CD4-positive, alpha-beta T cell treated with Interleukin-4 for 4 hours (primary cell): ENCODE data around the gene RAB14.

Experiments
- DNase-seq: peaks from one replicate; pipeline ENCODE4 v3.0.0-alpha.2; 2020

Gene RAB14

DNA sequence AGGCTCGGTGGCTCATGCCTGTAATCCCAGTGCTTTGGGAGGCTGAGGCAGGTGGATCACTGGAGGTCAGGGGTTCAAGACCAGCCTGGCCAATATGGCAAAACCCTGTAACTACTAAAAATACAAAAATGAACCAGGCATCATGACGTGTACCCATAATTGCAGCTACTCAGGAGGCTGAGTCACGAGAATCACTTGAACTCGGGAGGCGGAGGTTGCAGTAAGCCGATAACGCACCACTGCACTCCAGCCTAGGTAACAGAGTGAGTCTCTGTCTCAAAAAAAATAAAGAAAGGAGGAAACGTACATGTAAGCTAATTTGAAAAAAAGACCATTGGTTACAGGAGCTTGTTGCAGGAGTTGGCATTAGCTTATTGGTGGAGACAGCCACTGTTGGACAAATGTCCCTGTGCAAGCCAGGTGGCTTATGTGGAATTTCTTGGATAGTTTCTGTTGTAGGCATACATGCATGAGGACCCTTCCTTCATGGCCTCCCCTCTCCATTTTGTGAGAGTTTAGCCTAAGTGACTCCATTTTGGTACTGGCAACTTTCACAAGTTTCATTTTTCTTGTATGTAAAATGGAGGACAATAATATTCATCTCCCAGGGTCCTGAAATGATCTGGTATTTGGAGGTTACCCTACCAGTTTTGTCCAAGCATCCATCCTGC is 16.8 kb upstream of the RAB14 start:
- no peak for DNase-seq

DNA sequence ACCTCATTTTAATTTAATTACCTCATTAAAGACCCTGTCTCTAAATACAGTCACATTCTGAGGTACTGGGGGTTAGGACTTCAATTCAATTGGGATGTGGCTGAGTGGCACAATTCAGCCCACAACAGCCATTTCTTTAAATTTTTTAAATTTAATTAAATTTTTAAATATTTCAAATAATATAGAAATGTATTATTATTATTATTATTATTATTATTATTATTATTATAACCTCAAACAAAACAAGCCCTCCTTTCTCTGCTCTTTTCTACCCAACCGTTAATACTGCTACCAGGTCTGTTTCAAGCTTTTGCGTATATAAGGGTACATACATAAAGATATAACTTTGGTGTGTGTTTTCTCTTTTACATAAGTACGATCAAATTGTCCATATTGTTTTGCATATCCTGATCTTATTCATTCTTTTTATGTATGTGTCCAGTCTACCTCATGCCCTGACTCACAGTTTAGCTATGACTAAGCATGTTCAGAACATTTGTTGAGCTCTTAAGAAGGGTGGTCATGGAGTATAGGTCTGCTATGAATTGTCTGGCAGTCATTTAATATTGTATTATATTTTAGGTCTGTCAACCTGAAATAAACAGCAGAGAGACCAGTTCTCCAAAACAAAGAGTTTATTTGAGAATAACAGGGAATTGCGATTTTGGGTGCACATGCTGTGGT is 16.1 kb upstream of the RAB14 start:
- no peak for DNase-seq

DNA sequence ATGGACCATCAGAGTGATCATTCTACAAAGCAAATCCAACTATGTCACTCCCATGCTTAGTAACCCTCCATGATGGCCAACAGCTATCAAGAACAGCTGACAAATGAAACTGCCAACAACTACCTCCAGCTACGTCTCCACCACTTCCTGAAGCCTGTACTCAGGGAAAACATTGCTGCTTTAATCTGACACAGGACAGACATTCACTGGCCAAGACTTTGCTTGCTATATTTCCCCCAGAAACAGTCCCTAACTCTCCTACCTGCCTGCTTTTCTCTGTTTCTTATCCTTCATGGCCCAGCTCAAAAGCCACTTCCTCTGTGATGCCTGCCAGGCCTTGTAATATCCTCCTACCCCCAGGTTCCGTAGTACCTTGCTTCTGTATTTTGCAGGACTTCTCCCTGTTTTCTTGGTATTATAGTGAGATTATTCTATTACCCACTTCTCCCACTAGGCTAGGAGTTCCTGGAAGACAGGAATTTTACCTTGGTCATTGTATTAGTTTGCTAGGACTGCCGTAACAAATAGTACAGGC is 14.7 kb upstream of the RAB14 start:
- no peak for DNase-seq

DNA sequence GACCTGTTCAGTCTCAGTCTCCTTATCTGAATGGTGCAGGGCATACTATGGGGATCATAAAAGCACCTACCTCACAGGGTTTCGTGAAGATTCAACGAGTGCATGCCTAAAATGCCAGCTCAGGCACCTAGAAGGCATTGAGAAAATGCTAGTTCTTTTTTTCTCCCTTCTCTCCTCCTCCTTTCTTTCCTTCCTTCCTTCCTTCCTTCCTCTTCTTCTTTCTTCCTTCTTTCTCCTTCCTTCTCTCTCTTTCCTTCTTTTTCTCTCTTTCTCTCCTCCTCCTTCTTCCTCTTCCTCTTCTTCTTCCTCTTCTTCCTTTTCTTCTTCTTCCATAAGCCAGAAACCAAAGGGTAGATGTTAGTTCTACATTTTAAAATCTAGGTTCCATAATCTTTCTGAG is 12.3 kb upstream of the RAB14 start:
- DNase-seq = no peak

DNA sequence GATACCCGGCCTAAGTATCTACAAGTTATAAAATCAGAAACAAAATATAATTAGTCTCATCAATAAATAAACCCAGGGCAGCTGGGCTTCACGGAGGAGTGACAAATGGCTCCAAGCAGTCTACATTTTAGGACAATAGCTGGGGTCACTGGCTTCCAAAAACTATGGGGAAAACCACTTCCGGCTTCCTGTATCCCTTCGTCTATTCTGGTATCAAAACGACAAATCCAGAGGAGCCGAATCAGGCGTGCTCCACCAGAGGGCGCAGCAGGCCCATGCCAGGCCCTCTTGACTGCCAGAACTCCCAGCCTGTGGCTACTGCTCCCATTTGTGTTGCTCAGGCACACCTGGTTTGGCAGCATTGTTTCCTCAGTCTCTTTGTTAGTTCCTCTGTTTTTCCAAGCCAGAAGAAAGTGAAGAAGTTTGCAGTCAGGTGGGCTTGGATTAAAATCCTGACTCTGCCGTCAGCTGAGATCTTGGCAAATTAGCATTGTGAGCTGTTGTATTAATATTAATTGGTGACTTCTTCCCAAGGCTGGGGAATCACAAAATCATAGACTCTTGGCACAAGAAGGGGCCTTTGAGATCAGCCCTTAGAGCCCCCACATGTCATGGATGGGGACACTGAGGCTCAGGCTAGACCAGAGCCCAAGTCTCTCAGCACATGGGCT is 11.6 kb upstream of the RAB14 start:
- peak; percentile 62 for DNase-seq

DNA sequence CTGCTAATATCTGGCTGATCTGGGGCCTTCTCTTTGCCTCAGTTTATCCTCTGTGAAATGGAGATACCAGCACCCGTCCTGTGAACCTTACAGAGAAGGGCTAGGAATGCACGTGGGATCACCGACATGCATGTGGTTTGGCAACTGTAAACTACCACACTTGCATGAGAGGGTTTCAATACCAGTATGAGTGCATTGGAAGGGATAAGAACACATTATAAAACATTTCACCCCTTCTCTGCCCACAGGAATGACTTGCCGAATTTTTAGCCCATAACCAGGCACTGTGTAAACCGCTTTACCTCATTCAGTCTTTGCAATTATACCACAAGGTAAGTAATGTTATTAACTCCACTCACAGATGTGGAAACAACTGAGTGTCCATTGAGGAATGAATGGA is 8.9 kb upstream of the RAB14 start:
- DNase-seq = no peak

DNA sequence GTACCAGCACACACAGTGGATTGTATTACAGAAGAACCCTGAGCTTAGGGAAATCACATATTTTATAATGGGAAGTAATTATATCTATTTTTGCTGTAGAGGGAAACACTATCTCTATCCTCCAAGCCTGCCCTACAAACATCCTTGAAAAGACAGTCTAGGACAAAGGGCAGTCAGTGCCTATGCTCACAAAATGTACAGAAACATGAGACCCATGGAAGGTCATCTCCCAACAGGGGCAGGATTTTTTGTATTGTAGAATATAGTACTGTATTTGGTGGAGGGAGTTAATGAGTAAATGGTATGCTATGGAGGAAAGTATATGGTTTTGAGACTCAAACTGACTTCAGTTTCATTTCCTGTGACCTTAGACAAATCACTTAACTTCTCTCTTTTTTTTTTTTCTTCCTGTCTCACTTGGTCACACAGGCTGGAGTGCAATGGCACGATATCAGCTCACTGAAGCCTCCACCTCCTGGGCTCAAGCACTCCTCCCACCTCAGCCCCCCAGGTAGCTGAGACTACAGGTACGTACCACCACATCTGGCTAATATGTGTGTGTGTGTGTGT is 5.8 kb upstream of the RAB14 start:
- no peak for DNase-seq

DNA sequence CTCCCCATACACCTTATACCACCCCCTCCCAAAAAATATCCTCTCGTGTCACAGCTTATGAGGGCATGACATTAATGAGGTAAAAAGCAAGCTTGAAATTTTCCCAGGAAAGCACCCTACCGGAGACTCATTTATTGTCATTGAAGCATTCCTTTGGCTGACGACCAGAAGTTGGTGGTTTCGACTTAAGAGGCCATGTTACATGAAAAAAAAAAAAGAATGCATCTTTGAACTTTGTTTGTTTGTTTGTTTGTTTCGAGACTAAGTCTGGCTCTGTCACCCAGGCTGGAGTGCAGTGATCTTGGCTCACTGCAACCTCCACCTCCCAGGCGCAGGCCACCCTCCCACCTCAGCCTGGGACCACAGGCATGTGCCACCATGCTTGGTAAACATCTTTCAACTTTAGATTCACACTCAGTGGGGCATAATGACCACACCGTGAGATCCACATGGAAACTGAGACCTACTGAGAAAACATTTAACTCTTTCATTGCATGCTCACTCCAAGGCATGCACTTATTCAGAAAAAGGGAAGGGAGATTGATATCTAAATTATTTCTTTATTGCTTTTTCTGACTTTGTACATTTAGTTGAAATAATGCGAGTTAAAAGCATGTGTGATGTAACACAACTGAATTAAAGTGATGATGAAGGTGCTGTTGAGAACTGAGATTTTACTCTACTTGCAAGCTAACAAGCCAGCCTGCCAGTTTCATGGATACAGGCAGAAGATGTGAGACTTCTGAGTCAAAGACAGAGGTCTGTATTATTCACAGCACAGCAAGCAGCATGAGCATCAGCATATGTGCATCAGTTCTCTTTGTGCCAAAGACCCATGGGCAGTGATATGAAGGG is 5.1 kb upstream of the RAB14 start:
- DNase-seq = no peak

DNA sequence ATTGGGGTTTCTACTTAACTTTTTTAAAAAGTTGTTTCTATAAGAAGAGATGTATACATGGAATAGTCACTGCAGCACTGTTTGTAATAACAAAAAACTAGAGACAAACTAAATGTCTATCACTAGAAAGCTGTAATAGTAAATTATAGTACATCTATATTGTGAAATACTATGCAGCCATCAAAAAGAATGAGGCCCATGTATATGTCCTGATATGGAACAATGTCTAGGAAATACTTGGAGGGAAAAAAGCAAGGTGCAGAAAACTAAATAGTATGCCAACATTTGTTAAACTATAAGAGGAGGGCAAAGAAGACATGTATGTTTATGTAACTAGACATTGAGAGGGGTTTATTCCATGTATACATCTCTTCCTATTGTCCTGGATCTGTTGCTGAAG is 2.9 kb upstream of the RAB14 start:
- DNase-seq = no peak

DNA sequence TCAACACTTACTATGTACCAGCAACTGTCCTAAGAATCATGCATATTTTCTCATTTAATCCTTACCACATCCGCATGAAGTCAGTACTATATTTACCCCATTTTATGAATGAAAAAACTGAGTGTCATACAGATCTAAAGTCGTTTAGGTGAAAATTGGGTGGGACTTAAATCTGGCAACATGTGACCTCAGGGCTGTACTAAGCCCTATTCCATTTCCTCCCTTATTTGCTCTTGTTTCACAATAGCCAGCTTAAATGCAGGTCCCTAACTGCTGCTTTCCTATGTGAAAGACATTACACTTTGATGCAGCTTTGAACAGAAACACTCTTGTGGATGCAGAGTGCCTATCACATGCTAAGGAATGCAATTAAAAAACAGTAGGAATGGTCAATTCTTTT is 2.5 kb upstream of the RAB14 start:
- DNase-seq = no peak

DNA sequence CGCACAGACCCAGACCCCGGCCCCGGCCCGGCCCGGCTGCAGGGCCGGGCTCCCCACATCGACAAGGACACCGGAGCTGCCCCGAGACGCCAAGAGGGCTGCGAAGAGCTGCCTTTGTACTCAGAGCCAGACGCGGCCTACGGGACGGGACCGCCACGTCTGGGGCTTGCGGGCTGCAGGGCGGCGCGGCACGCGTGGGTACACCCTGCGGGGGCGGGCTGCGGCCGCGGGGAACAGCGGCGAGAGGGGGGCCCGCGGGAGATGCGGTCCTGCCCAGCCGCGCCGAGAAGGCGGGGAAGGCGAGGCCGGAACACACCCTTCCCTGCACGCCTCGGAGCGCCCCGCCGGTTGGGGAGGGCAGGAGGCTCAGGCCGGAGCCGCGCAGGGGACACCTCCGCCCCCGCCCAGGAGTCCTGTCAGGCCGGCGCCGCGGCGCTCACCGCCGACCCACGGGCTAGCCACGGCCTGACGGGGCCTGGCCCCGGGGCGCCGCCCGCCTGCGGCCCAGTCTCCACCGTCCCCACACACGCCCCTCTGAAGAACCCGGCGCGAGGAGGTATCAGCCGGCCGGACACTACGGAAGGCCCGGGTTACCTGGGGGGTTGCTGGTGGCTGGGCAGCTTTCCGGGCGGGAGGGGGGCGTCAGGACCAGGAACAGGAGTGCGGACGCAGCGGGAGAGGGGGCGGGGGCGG is 478 bp downstream of the RAB14 start:
- peak; percentile 38 for DNase-seq

DNA sequence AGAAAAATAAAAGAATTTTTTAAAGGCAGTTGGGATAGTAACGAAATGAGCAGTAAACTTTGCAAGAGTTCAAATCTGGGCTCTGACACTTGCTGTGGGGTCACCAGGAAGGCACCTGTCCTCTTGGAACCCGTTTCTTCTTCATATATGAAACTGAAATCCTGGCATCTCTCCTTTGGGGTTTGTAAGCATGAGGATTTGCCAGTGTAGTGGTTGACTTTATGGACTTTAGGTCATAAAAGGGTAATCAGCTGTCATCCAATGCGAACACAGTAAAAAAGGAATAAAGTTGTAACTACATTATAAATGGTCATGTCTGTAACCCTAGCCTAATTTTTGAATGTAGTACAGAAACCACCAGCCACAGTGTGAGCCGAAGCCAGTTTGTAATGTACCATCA is 1.3 kb downstream of the RAB14 start:
- DNase-seq = no peak

DNA sequence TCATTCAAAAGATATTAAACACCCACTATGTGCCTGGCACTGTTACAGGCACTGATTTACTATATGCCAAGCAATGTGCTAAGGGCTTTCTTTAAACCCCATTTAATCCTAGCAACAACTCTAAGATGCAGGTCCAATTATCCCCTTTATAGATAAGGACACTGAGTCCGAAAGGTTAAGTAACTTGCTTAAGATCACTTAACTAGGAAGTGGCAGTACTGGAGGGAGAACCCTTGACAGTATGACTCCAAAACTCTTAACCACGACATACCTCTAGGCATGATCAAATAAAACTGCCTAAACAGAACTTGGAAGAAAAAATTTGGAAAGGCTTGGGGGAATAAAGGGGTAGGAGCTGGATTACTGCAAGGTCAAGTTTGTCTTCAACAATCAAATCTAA is 1.7 kb downstream of the RAB14 start:
- no peak for DNase-seq

DNA sequence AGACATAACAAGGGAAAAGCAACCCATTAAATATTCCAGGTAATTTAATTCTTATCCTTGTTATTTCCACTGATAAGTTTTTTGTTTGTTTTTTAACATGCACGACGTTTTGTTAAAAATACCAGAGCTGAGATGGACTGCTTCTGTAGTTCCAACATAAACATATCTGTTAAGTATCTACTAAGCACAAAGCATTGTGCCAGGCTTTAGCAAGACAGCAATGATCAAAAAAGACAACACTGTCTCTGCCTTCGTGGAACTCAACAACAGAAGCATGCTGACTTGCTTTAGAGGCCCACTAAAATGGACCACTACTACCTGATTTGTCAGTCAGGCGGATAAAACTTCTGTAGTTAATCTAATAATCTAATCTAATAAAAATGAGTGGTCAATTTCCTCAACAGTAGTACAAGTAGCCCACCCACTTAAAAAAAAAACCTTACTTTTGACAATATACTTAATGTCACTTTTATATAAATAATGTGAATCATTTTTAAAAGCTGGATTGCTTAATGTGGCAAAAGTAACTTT is 3.1 kb downstream of the RAB14 start:
- DNase-seq = no peak

DNA sequence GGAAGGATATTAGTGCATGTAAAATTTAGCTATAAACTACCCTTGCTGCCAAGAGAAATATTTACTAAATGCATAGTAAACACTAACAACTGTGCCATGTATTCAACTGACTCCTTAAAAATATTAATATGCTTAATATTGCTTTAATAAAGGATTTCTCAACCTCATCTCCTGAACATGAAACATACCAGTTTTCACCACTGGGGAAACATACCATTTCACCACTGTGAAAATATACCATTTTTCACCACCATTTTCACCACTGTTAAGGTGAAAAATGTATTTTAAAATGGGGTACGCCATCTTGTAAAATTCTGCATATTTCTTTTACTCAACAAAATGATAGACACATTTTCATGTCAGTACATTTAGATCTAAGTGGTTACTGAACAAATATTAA is 4.5 kb downstream of the RAB14 start:
- no peak for DNase-seq

DNA sequence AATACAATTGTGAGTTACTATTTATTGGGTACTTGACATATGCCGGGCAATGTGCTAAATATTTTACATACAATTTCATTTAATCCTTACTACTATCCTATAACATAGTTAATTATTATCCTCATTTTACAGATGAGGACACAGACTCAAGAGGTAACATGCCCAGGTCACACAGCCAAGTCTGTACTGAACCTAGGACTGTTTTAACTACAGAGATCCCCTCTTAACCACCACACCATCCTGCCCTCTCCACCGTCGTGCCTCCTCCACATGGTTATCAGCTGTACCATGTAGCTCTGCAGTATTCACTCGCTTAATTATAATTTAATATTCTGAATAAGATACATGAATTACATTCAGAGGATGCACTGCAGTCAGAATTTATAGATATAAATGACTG is 5.3 kb downstream of the RAB14 start:
- DNase-seq = no peak

DNA sequence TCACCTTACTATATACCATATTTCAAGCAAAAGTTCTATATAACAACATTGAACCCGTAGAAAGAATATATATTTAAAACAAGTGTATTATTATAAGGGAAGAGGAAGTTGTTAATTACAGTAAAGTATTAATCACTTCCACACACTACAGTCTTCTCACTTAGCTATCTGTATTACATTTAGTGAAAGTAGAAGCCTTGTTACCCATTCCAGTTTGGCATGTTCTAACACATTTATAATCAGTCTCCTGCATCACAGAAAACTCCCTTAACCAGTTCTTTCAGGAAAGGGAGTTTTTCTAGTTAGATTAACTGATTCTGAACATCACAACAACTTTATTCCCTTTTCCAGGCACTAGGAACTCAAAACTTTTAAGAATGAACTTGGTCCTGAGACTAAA is 6.9 kb downstream of the RAB14 start:
- no peak for DNase-seq

DNA sequence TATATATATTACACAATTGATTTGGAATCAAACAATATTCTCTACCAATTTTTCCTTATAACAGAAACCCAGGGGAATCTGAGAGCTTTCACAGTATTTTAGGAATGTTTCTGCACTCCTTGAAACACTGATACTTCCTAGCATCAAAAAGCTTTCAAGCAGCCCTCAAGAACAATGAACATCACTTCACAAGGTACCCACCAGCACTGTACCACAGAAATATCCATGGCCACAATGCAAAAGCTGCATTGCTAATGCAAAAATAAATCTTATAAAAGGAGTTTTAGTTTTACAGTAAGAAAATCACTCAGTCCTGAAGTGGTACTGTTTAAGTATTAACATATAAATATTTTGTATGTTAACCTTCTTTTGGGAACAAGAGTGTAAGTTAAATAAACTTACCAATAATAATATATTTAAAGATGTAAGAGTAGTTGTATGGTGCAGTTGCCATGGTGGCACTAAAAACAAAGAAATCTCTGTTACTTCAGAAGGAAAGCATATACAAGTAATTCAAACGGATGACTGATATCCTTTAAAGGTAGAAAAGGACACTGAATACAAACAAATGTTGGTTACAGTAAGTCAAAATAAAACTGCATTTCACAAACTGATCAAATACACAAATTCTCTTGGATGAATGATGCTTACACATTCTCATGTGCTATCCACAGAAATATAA is 8.6 kb downstream of the RAB14 start:
- DNase-seq = peak; percentile 42

DNA sequence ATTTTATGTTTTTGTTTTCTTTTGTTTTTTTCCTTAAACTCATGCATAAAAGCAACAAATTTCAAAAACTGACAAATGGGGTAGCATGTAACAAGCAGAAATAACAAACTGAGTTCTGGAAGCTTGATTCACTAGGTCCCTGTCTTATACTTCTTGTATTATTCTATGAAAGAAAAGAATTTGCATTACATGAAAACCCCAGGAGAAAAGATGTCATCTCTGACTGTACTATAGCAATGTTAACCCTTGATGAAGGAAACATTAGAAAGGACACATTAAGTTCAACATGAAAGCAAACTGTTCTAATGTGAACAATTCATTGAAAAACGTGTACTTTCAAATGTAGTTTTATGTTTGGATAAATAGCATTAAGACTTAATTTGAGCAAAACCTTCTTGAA is 9.2 kb downstream of the RAB14 start:
- DNase-seq = no peak

DNA sequence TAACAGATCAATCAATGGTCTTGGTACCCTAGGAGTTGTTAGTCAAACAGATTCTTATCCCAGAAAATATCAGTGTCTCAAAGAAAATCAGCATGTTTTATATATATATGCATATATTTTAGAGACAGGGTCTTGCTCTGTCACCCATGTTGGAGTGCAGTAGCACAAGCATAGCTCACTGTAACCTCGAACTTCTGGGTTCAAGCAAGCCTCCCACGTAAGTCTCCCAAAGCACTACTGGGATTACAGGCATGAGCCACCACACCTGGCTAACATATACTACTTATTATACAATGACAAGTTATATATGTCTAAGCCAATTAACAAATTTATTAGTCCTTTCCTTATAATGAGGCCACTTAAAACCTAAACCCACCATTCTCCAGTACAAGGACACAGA is 10.4 kb downstream of the RAB14 start:
- DNase-seq = no peak

DNA sequence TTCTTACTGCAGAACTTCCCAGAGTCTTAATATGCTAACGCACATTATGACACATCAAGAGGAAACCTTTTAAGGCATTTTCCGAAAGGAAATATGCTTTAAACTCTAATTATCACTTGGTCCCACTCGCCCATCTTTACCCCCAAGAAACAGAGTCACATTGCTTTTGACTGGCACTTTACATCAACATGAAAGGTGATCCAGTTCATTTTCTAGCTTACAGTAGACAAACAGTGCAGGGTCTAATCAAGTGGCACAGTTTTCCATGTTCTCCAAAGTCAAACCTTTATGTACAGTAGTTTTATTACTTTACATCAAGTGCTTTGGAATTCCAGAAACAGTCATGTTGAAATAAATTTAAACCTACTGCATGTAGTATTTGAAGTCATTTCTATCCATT is 12.0 kb downstream of the RAB14 start:
- no peak for DNase-seq
